Endothelial cell of umbilical vein (primary cell): ENCODE data around the gene PRR36. TPM values are rescaled to one million over a fixed set of nuclear protein-coding genes. Genes with fewer than 3 reads are reported as not detected.

ENCODE experiments used
- BruUV-seq: library from RNA; stranded (reverse); fragments of 400-500 nt; replicated peaks from 2 replicates; lab custom pipeline; 2021; lab: Mats Ljungman, UMichigan
- CTCF ChIA-PET: fragments of 300-600, 350-600 bp; sonication (Branson Sonifier 250); formaldehyde crosslinking; loops from one replicate; lab custom pipeline; 2021; ENCODE audit warnings: antibody characterized with exemption, inconsistent platforms; lab: Charles Lee
- POLR2A ChIA-PET: fragments of 300-600, 350-600 bp; sonication (Branson Sonifier 250); formaldehyde crosslinking; loops from one replicate; lab custom pipeline; 2021; ENCODE audit warnings: antibody characterized with exemption, inconsistent platforms; lab: Charles Lee
- DNase-seq: peaks from one replicate; pipeline ENCODE4 v3.0.0-alpha.2; 2011; ENCODE audit warnings: low read depth, low spot score
- FAIRE-seq: peaks from 2 replicates; lab custom pipeline; 2011; peaks lifted over from hg19 to GRCh38; lab: Jason Lieb, UNC
- H2AFZ ChIP-seq: 2 replicates; pipeline ENCODE4 v1.6.0; 2012; ENCODE audit warnings: low read depth, low read length, control low read depth, inconsistent platforms
- H3K27ac ChIP-seq: 2 replicates; pipeline ENCODE4 v1.5.1; 2011; ENCODE audit warnings: low read depth, mild to moderate bottlenecking, control low read depth, low read length, moderate library complexity; ENCODE audit not compliant: insufficient read depth
- H3K27me3 ChIP-seq, 2 experiments: 2 replicates each; pipeline versions ENCODE4 v1.6.0 to v1.6.1; 2011; ENCODE audit warnings: low read length in 2 of 2, mixed read lengths in 1 of 2; ENCODE audit not compliant: control insufficient read depth in 2 of 2, insufficient read depth in 2 of 2
- H3K36me3 ChIP-seq, 2 experiments: 2 replicates in 1 of 2; 3 replicates in 1 of 2; pipeline ENCODE4 v1.5.1; 2011; ENCODE audit warnings: low read length in 2 of 2, mild to moderate bottlenecking in 1 of 2, moderate library complexity in 1 of 2; ENCODE audit not compliant: control insufficient read depth in 2 of 2, insufficient read depth in 2 of 2; ENCODE audit errors: extremely low read depth in 1 of 2
- H3K4me1 ChIP-seq: 3 replicates; pipeline ENCODE4 v1.5.1; 2011; ENCODE audit warnings: mild to moderate bottlenecking, low read length; ENCODE audit not compliant: control insufficient read depth, insufficient read depth; ENCODE audit errors: extremely low read depth
- H3K4me2 ChIP-seq: 2 replicates; pipeline ENCODE4 v1.6.1; 2011; ENCODE audit warnings: low read length, control low read depth, mixed read lengths; ENCODE audit not compliant: insufficient read depth
- H3K4me3 ChIP-seq, 3 experiments: fragments of 200-600 bp in 1 of 3; sonication (generic), shearing (Covaris generic) in 1 of 3; replicated peaks in 1 of 3; 2 replicates each; pipeline ENCODE4 v1.5.1; 2011 to 2016; ENCODE audit warnings: control low read depth in 3 of 3, low read length in 3 of 3, mild to moderate bottlenecking in 2 of 3, inconsistent platforms in 1 of 3, low read depth in 1 of 3, moderate library complexity in 1 of 3; ENCODE audit not compliant: insufficient read depth in 1 of 3
- H3K79me2 ChIP-seq: 2 replicates; pipeline ENCODE4 v1.6.0; 2012; ENCODE audit warnings: low read length, inconsistent platforms; ENCODE audit not compliant: control insufficient read depth, insufficient read depth
- H3K9ac ChIP-seq: replicated peaks from 2 replicates; pipeline ENCODE3; 2011; ENCODE audit warnings: low read length, control low read depth; ENCODE audit not compliant: insufficient read depth; ENCODE audit errors: extremely low read depth
- H3K9me1 ChIP-seq: replicated peaks from 3 replicates; pipeline ENCODE4 v1.6.0; 2011; ENCODE audit warnings: mild to moderate bottlenecking, low read length; ENCODE audit not compliant: control insufficient read depth, insufficient read depth; ENCODE audit errors: extremely low read depth
- H3K9me3 ChIP-seq: replicated peaks from 2 replicates; pipeline ENCODE4 v1.5.1; 2012; ENCODE audit warnings: low read length, inconsistent platforms; ENCODE audit not compliant: control insufficient read depth, insufficient read depth
- H4K20me1 ChIP-seq: replicated peaks from 2 replicates; pipeline ENCODE3; 2011; ENCODE audit warnings: mild to moderate bottlenecking, low read length; ENCODE audit not compliant: control insufficient read depth, insufficient read depth; ENCODE audit errors: extremely low read depth
- EZH2 ChIP-seq: IDR thresholded peaks from 2 replicates; pipeline ENCODE4 v1.6.1; 2012; ENCODE audit warnings: borderline replicate concordance, low read depth, mild to moderate bottlenecking, moderate library complexity, low read length, inconsistent platforms; ENCODE audit not compliant: severe bottlenecking
- FOS ChIP-seq: IDR thresholded peaks from 2 replicates; pipeline ENCODE4 v1.6.1; 2011; ENCODE audit warnings: mild to moderate bottlenecking, low read length, moderate library complexity, borderline replicate concordance; ENCODE audit not compliant: insufficient read depth
- GATA2 ChIP-seq: IDR thresholded peaks from 2 replicates; pipeline ENCODE4 v1.7.0; 2011; ENCODE audit warnings: low read depth, mild to moderate bottlenecking, moderate library complexity, mixed read lengths, low read length; ENCODE audit not compliant: insufficient read length, insufficient read depth
- MYC ChIP-seq: IDR thresholded peaks from one replicate; pipeline ENCODE4 v1.6.1; 2011; ENCODE audit warnings: mild to moderate bottlenecking, low read depth, low read length
- POLR2A ChIP-seq: IDR thresholded peaks from 2 replicates; pipeline ENCODE4 v1.6.1; 2012; ENCODE audit warnings: low read depth, mild to moderate bottlenecking, control low read depth, low read length
- POLR2AphosphoS5 ChIP-seq: IDR thresholded peaks from 2 replicates; pipeline ENCODE4 v1.6.1; 2012; ENCODE audit warnings: low read depth, mild to moderate bottlenecking, control low read depth, low read length, moderate library complexity; ENCODE audit not compliant: insufficient read depth
- dilution Hi-C: fragments of 300-500 bp; cut with MboI; formaldehyde crosslinking; loops from one replicate; pipeline ENCODE4 v1.15.0; 2019; ENCODE audit warnings: low sequenced_read_pairs; ENCODE audit not compliant: extremely low pct_ligation_motif_present
- intact Hi-C: fragments of 100-400 bp; cut with micrococcal nuclease; formaldehyde crosslinking; loops from one replicate; pipeline ENCODE4 v1.10.0; 2022
- polyA plus RNA-seq, 4 experiments: library from polyadenylated mRNA; depleted of rRNA in 3 of 4; stranded (reverse) in 3 of 4; unstranded in 1 of 4; fragments of >200 nt; gene quantifications; 2 replicates each; pipeline versions ENCODE4 v1.2.1 to v1.2.3, GENCODE V29; 2011 to 2012; ENCODE audit warnings: missing spikeins in 1 of 4
- total RNA-seq: library from RNA; stranded (reverse); gene quantifications from 2 replicates; pipeline ENCODE4 v1.2.3, GENCODE V29; 2021
- TF ChIP-seq, protein P1 (sequence below), 2 donors: IDR thresholded peaks; 1 replicate in 1 of 2; 2 replicates in 1 of 2; pipeline ENCODE4 v1.5.1; 2011; ENCODE audit warnings: low read length in 2 of 2, mild to moderate bottlenecking in 2 of 2, moderate library complexity in 2 of 2, control low read depth in 1 of 2, inconsistent platforms in 1 of 2, low read depth in 1 of 2; ENCODE audit not compliant: insufficient read depth in 1 of 2; ENCODE audit errors: extremely low read depth in 1 of 2

PRR36 gene
- total and polyA plus RNA-seq, 2 donors (not counting 3 experiments of a cell fraction or from before 2014, with no cell fraction given) = not detected

- FAIRE-seq = peak; percentile 62
- Histone ChIP-seq H3K79me2 (no peaks in the 10 kb centered on the region), H3K9me1 (no peaks in the 10 kb centered on the region), H2AFZ (peak overlapping the region; percentile 87), H3K27me3 (peaks cover 19 to 21% of the 10 kb centered on the region in 2 experiments), H3K27ac (no peak overlapping the region), H3K9ac (no peak overlapping the region), H4K20me1 (no peaks in the 10 kb centered on the region), H3K4me2 (peak overlapping the region; percentile 54), H3K36me3 (no peaks in the 10 kb centered on the region), H3K9me3 (no peaks in the 10 kb centered on the region), H3K4me1 (peaks cover 7% of the 10 kb centered on the region), H3K4me3 (peak overlapping the region in 2 of 3 experiments; percentile 4 to 14)
- POLR2A ChIA-PET = interaction anchor here (0.6 kb wide), 1 partner anchor 477 kb away, joined by 8 read pairs; no protein-coding TSS in a partner anchor
- TF ChIP-seq POLR2A (no peak), EZH2 (no peak), GATA2 (no peak), FOS (no peak), MYC (no peak)
- intact Hi-C loops = loop anchor here (1.0 kb wide), 1 partner anchor 34 kb away; the partner anchor contains the start of gene MAP2K7
- CTCF ChIA-PET = interaction anchor here (0.6 to 2.0 kb wide), 28 partner anchors 8 to 346 kb away, joined by 3 to 27 read pairs (median 6); partner anchors contain the start of genes LRRC8E, MAP2K7, MCOLN1 and SNAPC2
- DNase-seq = peak; percentile 50
- no TSS peak for BruUV-seq
- dilution Hi-C loops = no loop called here
These were observed 4.7 kb downstream of the PRR36 start for GRCh38 chr19:7869453-7869909.

DNA sequence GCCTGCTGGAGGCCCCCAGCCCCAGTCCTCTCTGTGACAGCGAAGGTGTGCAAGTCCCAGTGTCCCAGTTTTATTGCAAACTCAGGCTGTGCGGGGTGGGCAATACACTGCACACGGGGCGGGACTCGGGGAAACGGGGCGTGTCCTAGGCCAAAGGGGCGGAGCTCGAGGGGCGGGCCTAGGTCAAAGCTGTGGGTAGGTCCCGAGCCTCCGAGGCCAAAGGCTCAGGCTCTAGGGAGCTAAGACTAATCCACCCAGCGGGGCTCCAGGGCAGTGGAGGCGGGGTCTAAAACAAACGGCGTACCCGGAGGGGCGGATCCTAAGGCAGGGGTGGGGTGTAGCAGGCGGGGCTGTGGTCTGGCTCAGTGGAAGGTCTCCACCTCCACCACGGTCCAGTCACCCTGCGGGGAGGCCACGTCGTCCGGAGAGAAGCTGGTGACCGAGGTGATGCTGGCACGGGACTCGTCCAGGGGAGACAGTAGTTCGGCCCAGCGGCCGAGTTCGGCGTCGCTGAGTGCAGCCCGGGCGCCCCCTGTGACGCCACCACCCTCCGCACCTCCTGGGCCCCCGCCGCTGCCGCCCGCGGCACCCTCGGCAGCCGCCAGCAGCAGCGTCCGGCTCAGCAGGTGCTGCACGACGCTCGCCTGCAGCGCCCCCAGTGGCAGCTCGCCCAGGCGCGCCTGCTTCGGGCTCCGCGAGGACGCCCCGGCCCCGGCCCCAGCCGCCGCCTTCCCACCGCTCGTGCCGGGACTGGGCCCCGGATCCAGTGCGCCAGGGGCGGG is 5.3 kb downstream of the PRR36 start:
- Histone ChIP-seq H2AFZ (peak overlapping the region; percentile 87), H3K9ac (no peak overlapping the region), H3K36me3 (no peaks in the 10 kb centered on the region), H3K9me1 (no peaks in the 10 kb centered on the region), H3K4me2 (peak overlapping the region; percentile 54), H3K27me3 (peaks cover 21 to 24% of the 10 kb centered on the region in 2 experiments), H3K4me1 (peaks cover 7% of the 10 kb centered on the region), H3K27ac (no peak overlapping the region), H3K4me3 (peak overlapping the region in 1 of 3 experiments; percentile 14), H4K20me1 (no peaks in the 10 kb centered on the region), H3K79me2 (no peaks in the 10 kb centered on the region), H3K9me3 (no peaks in the 10 kb centered on the region)
- intact Hi-C loops (loop anchor here (1.0 kb wide), 1 partner anchor 34 kb away; the partner anchor contains the start of gene MAP2K7), dilution Hi-C loops (no loop called here)
- POLR2A ChIA-PET = no interaction called here
- BruUV-seq = no TSS peak
- CTCF ChIA-PET = interaction anchor here (0.6 to 2.0 kb wide), 28 partner anchors 9 to 346 kb away, joined by 3 to 27 read pairs (median 6); partner anchors contain the start of genes LRRC8E, MAP2K7, MCOLN1 and SNAPC2
- DNase-seq (peak; percentile 65), FAIRE-seq (peak; percentile 4)
- TF ChIP-seq EZH2 = peak; percentile 40
- no peak for TF ChIP-seq POLR2AphosphoS5
- TF ChIP-seq GATA2 = no peak
- TF ChIP-seq, protein P1, sequence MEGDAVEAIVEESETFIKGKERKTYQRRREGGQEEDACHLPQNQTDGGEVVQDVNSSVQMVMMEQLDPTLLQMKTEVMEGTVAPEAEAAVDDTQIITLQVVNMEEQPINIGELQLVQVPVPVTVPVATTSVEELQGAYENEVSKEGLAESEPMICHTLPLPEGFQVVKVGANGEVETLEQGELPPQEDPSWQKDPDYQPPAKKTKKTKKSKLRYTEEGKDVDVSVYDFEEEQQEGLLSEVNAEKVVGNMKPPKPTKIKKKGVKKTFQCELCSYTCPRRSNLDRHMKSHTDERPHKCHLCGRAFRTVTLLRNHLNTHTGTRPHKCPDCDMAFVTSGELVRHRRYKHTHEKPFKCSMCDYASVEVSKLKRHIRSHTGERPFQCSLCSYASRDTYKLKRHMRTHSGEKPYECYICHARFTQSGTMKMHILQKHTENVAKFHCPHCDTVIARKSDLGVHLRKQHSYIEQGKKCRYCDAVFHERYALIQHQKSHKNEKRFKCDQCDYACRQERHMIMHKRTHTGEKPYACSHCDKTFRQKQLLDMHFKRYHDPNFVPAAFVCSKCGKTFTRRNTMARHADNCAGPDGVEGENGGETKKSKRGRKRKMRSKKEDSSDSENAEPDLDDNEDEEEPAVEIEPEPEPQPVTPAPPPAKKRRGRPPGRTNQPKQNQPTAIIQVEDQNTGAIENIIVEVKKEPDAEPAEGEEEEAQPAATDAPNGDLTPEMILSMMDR (IDR thresholded peaks at IDR 0.05; ENCODE audit: extremely low read depth in 1 of 2, insufficient read depth in 1 of 2, low read depth in 1 of 2, low read length in 2 of 2) = peak; percentile 66 to 84
